GM18505 (cell line): ENCODE data around the gene PHACTR1.

Experiments
- ATAC-seq: cut with Tn5 transposase; IDR thresholded peaks from one replicate; pipeline ENCODE4 v1.9.1; 2021; ENCODE audit not compliant: unreplicated experiment
- POLR2A ChIP-seq: IDR thresholded peaks from 4 replicates; pipeline ENCODE4 v1.6.1; 2011; ENCODE audit warnings: borderline replicate concordance; ENCODE audit not compliant: insufficient read depth, insufficient read length; ENCODE audit errors: extremely low read depth

PHACTR1 gene

GRCh38 chr6:13065581-13065980 lies 349.0 kb downstream of the PHACTR1 start:
- TF ChIP-seq POLR2A, result no peak
- no peak for ATAC-seq

DNA sequence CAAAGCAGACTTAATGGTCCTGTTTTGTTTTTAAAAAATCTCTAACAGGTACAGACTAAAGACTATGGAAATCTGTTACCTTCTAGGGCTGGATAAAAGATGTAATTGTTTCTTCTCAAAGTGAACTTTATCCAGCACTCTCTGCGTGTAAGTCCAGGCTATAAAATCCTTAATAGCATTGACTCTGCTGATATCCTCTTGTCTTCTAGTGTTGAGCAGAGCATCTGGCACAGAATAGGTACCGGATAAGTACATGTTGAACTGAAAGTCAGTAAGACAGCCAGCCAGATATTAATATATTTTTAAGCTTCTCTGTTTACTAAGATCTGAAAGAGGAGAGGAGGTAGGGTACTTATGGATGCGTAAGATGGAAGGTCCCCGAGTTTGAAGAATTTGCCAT lies 349.5 kb downstream of the PHACTR1 start:
- ATAC-seq, result no peak
- TF ChIP-seq POLR2A, result no peak

DNA sequence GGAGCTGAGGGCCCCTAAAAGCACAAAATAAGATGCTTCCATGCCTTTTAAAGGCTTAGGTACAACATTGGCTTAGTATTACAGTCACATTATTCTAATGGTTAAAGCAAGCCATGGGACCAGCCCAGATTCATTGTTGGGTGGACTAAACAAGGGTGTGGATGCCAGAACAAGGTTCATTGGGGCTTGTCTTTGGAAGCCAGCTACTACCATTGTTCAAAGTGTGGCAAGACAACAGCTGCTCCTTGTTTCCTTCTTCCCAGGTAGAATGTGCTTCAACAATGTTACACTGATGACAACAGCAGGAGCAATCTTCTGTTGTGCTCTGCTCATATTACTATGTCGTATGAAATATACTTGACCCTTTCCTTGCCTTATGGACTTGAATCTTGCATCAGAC lies 350.3 kb downstream of the PHACTR1 start:
- no peak for TF ChIP-seq POLR2A
- no peak for ATAC-seq

GRCh38 chr6:13068586-13069210 lies 352.1 kb downstream of the PHACTR1 start:
- TF ChIP-seq POLR2A, result no peak
- no peak for ATAC-seq

- no peak for ATAC-seq
- no peak for TF ChIP-seq POLR2A
Observed at GRCh38 chr6:13071550-13072345, 355.2 kb downstream of the PHACTR1 start.

- TF ChIP-seq POLR2A, result no peak
- no peak for ATAC-seq
Observed at GRCh38 chr6:13072686-13073347, 356.2 kb downstream of the PHACTR1 start.

DNA sequence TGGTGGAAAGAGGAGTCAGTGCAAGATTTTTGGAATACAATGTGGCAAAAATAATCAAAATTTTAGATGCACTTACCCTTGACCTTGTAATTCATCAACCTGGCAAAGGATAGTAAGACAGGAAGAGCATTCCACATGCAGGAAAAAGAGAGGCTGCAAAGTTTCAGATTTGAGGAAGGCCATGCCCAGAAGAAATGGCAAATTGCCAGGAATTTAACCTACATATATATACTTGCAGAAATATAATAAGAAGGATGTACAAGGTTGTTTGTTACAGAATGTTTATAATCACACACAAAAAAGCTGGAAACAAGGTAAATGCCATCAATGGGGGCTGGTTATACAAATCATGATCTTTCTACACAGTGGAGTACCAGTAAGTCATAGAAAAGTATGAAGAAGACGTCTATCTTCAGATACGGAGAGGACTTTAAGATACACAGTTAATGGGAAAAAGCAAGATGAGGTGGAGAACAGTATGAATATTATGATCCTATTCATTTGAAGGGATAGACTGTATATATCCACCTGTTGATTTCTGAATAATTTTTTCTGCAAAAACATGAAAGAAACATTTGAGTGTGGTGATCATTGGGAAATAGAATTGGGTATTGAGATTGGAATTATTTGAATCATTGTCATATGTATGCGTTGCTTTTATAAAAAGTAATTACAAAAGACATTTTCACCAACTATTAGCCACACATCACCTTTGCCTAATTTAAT lies 358.0 kb downstream of the PHACTR1 start:
- ATAC-seq, result no peak
- TF ChIP-seq POLR2A, result no peak

DNA sequence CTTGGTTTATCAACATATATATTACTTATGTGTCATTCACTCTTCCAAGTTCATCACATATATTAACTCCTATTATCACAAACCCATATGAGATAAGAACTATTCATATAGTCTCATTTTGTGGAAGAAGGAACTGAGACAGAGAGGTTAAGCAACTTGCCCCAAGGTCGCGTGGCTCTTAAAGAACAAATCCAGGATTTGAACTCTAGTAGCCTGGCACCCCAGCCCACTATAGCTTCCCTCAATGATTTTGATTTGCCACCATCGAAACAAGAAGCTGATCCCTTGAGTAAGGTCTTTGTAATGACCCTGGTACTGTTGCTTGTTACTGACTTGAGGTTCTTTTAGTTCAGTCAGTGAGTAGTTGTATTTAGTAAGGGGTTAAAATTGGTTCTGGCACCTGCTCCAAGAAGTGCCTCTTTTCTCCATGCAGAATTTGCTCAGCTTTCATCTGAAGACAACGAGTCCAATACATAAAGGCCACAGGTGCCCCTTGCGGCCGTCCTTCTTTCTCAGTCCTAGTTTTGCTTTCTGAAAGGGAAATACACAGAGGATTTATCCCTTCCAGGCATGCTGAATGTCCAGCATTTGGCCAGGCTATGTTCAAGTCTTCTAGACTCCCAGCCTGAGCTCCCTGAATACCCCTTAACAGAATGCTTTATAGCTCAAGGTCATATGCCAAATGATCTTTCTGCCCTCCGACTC lies 358.7 kb downstream of the PHACTR1 start:
- TF ChIP-seq POLR2A, result no peak
- ATAC-seq, result no peak

DNA sequence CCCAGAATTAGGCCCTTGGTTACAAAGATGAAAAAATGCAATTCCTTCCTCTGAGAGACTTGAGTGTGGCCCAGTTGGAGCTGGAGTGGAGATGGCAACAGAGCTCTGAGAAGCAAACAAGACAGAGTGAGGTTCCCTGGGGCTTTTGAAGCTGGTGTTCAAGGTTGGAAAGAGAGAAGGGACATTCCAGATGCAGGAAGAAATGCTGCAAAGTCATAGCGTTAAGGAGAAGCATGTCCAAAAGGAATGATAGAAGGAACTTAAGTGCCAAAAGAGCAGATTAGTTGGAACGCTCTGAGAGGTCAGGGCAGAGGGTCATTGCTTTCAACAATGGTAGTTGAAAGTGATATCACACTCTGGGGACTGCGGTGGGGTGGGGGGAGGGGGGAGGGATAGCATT lies 360.0 kb downstream of the PHACTR1 start:
- ATAC-seq, result no peak

DNA sequence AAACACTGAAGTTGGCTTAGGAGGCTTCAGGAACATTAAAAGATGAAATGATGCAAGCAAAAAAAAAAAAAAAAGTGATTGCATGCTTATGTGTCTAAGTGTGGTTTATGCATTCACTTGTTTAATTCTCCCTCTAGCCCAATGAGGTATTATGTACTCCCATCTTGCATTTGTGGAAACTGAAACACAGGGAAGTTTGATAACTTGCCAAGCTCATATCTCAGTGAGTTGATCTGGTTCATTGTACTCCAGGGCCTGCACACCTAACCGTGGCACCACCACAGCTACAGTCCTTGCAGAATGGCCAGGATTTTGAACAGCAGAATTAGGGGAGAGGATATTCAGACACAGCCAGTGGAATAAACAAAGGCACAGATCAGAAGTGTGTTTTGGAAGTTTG lies 360.6 kb downstream of the PHACTR1 start:
- ATAC-seq, result no peak
- TF ChIP-seq POLR2A, result no peak

More for the DNA sequence above, 360.0 kb downstream of the PHACTR1 start:
- TF ChIP-seq POLR2A, result no peak

GRCh38 chr6:13079096-13079723 lies 362.6 kb downstream of the PHACTR1 start:
- TF ChIP-seq POLR2A, result no peak
- no peak for ATAC-seq

DNA sequence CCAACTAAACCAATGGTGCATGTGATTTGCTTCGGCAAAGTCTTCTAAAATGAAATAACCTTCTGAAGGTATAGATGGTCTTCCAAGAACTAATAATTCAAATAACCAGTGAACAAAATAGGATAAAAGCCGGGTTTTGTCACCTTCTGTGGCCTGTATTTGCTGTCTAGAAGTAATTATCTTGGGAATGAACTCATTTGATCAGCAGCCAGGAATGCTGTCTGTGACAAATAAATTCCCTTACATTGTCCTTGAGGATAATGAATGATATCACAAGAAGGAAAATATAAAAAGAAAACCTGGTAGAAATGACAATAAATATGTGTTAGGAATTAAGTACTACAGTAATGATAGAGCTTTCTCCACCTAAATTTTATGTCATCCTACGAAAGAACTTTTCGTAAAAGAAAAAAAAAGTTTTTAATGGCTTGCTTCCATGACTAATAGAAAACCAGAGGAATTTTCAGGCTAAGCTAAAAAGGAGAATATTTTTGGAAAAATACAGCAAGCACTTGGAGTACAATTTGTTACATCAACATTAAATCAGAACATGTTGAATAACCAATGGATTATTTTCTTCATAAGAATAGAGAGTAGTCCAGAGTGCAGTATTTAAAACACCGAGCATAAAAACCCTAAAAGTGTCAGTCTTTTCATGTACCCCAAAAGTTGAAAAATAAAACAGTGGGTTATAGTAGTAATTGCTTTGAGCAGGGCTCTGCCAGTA lies 364.1 kb downstream of the PHACTR1 start:
- TF ChIP-seq POLR2A, result no peak
- ATAC-seq, result no peak
